IMR-90 (cell line): ENCODE data around the gene CARMIL1. TPM values are rescaled to one million over a fixed set of nuclear protein-coding genes. Genes with fewer than 3 reads are reported as not detected.
"Not testable (repeated sequence)": the region's sequence is repeated elsewhere in the genome, so short reads cannot be mapped to it uniquely, and the experiment has no call there.

Experiments
- ATAC-seq: fragments of 200-7000 bp; cut with Tn5 transposase; 2 replicates; pipeline ENCODE4 v1.9.1; 2020; ENCODE audit warnings: low read depth, mild to moderate bottlenecking, moderate library complexity
- BruUV-seq: library from RNA; stranded (reverse); fragments of 400-500 nt; replicated peaks from 2 replicates; lab custom pipeline; 2021; lab: Mats Ljungman, UMichigan
- CTCF ChIA-PET: fragments of 300-600 bp; formaldehyde crosslinking; extraction: SDS; loops from one replicate; lab custom pipeline; 2021; ENCODE audit warnings: antibody characterized with exemption; lab: Yijun Ruan, JAX
- POLR2A ChIA-PET: fragments of 300-600 bp; sonication (Branson Sonifier 250); formaldehyde crosslinking; loops from one replicate; lab custom pipeline; 2022; ENCODE audit warnings: antibody characterized with exemption; ENCODE audit not compliant: unreplicated experiment; lab: Charles Lee
- DNase-seq: peaks from one replicate; pipeline ENCODE4 v3.0.0; 2013
- H2AFZ ChIP-seq: replicated peaks from 2 replicates; pipeline ENCODE3; 2013; ENCODE audit warnings: low read length, mild to moderate bottlenecking; ENCODE audit not compliant: poor library complexity
- H2AK5ac ChIP-seq: 2 replicates; pipeline ENCODE4 v1.6.1; 2013; ENCODE audit warnings: low read depth, low read length, inconsistent platforms
- H2AK9ac ChIP-seq: replicated peaks from 2 replicates; pipeline ENCODE3; 2013; ENCODE audit warnings: mild to moderate bottlenecking, low read depth, low read length, moderate library complexity; ENCODE audit not compliant: poor library complexity
- H2BK120ac ChIP-seq: 2 replicates; pipeline ENCODE4 v1.6.1; 2013; ENCODE audit warnings: low read depth, low read length, inconsistent platforms
- H2BK15ac ChIP-seq: 3 replicates; pipeline ENCODE4 v1.6.1; 2013; ENCODE audit warnings: low read depth, low read length, inconsistent platforms
- H2BK20ac ChIP-seq: 2 replicates; pipeline ENCODE4 v1.6.1; 2013; ENCODE audit warnings: low read depth, mild to moderate bottlenecking, inconsistent platforms, low read length, moderate library complexity
- H2BK5ac ChIP-seq: 2 replicates; pipeline ENCODE4 v1.6.1; 2013; ENCODE audit warnings: mild to moderate bottlenecking, low read depth, low read length, inconsistent platforms; ENCODE audit not compliant: poor library complexity, severe bottlenecking
- H3K14ac ChIP-seq: replicated peaks from 2 replicates; pipeline ENCODE4 v1.6.1; 2013; ENCODE audit warnings: low read depth, low read length, inconsistent platforms
- H3K18ac ChIP-seq: 2 replicates; pipeline ENCODE4 v1.6.1; 2013; ENCODE audit warnings: low read depth, low read length, control low read depth
- H3K23ac ChIP-seq: 2 replicates; pipeline ENCODE4 v1.6.1; 2013; ENCODE audit warnings: low read depth, low read length, inconsistent platforms
- H3K27ac ChIP-seq: 2 replicates; pipeline ENCODE4 v1.5.1; 2013; ENCODE audit warnings: mild to moderate bottlenecking, control low read depth, low read length; ENCODE audit not compliant: insufficient read depth
- H3K27me3 ChIP-seq: 2 replicates; pipeline ENCODE4 v1.6.1; 2013; ENCODE audit warnings: low read length; ENCODE audit not compliant: control insufficient read depth, insufficient read depth
- H3K36me3 ChIP-seq: 2 replicates; pipeline ENCODE4 v1.6.1; 2013; ENCODE audit warnings: low read length, mixed read lengths; ENCODE audit not compliant: control insufficient read depth, insufficient read depth
- H3K4ac ChIP-seq: 2 replicates; pipeline ENCODE4 v1.6.1; 2013; ENCODE audit warnings: low read depth, low read length, inconsistent platforms
- H3K4me1 ChIP-seq: 2 replicates; pipeline ENCODE4 v1.6.1; 2013; ENCODE audit warnings: low read length, mixed read lengths; ENCODE audit not compliant: control insufficient read depth, insufficient read depth
- H3K4me2 ChIP-seq: 2 replicates; pipeline ENCODE4 v1.6.1; 2013; ENCODE audit warnings: low read depth, mild to moderate bottlenecking, control low read depth, low read length, moderate library complexity
- H3K4me3 ChIP-seq: 2 replicates; pipeline ENCODE4 v1.5.1; 2013; ENCODE audit warnings: low read depth, mild to moderate bottlenecking, control low read depth, low read length, moderate library complexity; ENCODE audit not compliant: insufficient read depth
- H3K56ac ChIP-seq: 2 replicates; pipeline ENCODE4 v1.6.1; 2013; ENCODE audit warnings: low read length, inconsistent platforms; ENCODE audit not compliant: insufficient read depth; ENCODE audit errors: extremely low read depth
- H3K79me1 ChIP-seq, 2 experiments: 2 replicates each; pipeline ENCODE4 v1.6.1; 2013; ENCODE audit warnings: low read length in 2 of 2, inconsistent platforms in 1 of 2, low read depth in 1 of 2
- H3K9ac ChIP-seq: 2 replicates; pipeline ENCODE4 v1.6.1; 2013; ENCODE audit warnings: low read depth, low read length, control low read depth
- H3K9me1 ChIP-seq: 2 replicates; pipeline ENCODE4 v1.6.1; 2013; ENCODE audit warnings: low read length, inconsistent platforms; ENCODE audit not compliant: insufficient read depth
- H3K9me3 ChIP-seq: 2 replicates; pipeline ENCODE4 v1.6.1; 2013; ENCODE audit warnings: low read length; ENCODE audit not compliant: control insufficient read depth, insufficient read depth
- H4K20me1 ChIP-seq: 2 replicates; pipeline ENCODE4 v1.6.1; 2013; ENCODE audit warnings: low read length, inconsistent platforms; ENCODE audit not compliant: insufficient read depth
- H4K5ac ChIP-seq: 2 replicates; pipeline ENCODE4 v1.6.1; 2013; ENCODE audit warnings: mild to moderate bottlenecking, low read depth, low read length, control low read depth
- H4K8ac ChIP-seq, 2 experiments: 2 replicates each; pipeline ENCODE4 v1.6.1; 2013; ENCODE audit warnings: low read depth in 2 of 2, low read length in 2 of 2, control low read depth in 1 of 2, inconsistent platforms in 1 of 2
- H4K91ac ChIP-seq: 2 replicates; pipeline ENCODE4 v1.6.1; 2013; ENCODE audit warnings: low read depth, low read length, inconsistent platforms; ENCODE audit not compliant: insufficient read depth
- BHLHE40 ChIP-seq: fragments of 150-350 bp; IDR thresholded peaks from 2 replicates; pipeline ENCODE4 v1.6.1; 2016; ENCODE audit warnings: mild to moderate bottlenecking, low read depth, low read length
- NFE2L2 ChIP-seq: fragments of 150-350 bp; IDR thresholded peaks from 2 replicates; pipeline ENCODE4 v1.6.1; 2016; ENCODE audit warnings: low read depth, mild to moderate bottlenecking, low read length
- POLR2A ChIP-seq: IDR thresholded peaks from 2 replicates; pipeline ENCODE4 v1.6.1; 2012; ENCODE audit warnings: mild to moderate bottlenecking, low read depth, low read length
- RAD21 ChIP-seq: IDR thresholded peaks from 2 replicates; pipeline ENCODE4 v1.6.1; 2012; ENCODE audit warnings: low read length, improper control_type of control experiment
- RCOR1 ChIP-seq: IDR thresholded peaks from 2 replicates; pipeline ENCODE4 v1.6.1; 2012; ENCODE audit warnings: mild to moderate bottlenecking, low read length, improper control_type of control experiment; ENCODE audit not compliant: insufficient replicate concordance
- WGBS, 2 experiments: methylation state at CpG; one replicate each; pipeline versions ENCODE4 v1.1.5 to v1.1.7; 2013; ENCODE audit warnings: missing lambda C conversion rate in 2 of 2; ENCODE audit not compliant: insufficient read length in 1 of 2; ENCODE audit errors: extremely low coverage in 2 of 2; 5-methylcytosine and 5-hydroxymethylcytosine counted together
- dilution Hi-C: fragments of 300-500 bp; cut with HindIII; formaldehyde crosslinking; loops from one replicate; pipeline ENCODE4 v1.14.3; 2018; ENCODE audit warnings: low sequenced_read_pairs; ENCODE audit not compliant: unreplicated experiment
- in situ Hi-C: fragments of 300-500 bp; cut with MboI; formaldehyde crosslinking; loops from 3 replicates; pipeline ENCODE4 v1.14.3; 2019; ENCODE audit warnings: low sequenced_read_pairs, inconsistent platforms, mixed read lengths
- intact Hi-C: fragments of 100-400 bp; cut with micrococcal nuclease; formaldehyde crosslinking; loops from 2 replicates; pipeline ENCODE4 v1.10.0; 2022
- polyA plus RNA-seq, 3 experiments: library from polyadenylated mRNA; depleted of rRNA; stranded (reverse); fragments of >200 nt; gene quantifications; 2 replicates each; pipeline ENCODE4 v1.2.3, GENCODE V29; 2012; ENCODE audit warnings: low replicate concordance in 1 of 3
- total RNA-seq: library from RNA; depleted of rRNA; stranded (reverse); fragments of >200 nt; gene quantifications from 2 replicates; pipeline ENCODE4 v1.2.3, GENCODE V29; 2012

Gene CARMIL1
- total and polyA plus RNA-seq, 2 of the 4 experiments (the other 2 are of a cell fraction): 1.3 to 2.9 TPM

DNA sequence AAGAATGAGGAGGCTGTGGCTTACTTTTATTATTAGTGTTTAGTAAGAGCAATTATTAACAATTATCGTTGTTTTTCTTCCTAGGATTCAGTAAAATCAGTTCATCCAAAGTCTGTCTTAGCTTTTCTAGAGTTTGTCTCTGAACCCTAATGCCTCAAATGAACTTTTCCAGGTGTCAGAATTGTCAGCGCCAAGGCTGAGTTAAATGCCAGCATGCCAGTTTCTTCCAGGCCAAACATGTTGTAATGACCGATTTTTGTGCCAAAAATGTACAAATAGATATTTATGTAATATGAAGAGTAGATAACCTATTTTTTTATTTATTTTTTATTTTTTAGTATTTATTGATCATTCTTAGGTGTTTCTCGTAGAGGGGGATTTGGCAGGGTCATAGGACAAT is 306.1 kb downstream of the CARMIL1 start:
- Histone ChIP-seq H2AFZ (no peak overlapping the region), H3K14ac (no peak overlapping the region), H3K79me1 (no peaks in the 10 kb centered on the region), H2AK9ac (no peak overlapping the region), H3K18ac (no peak overlapping the region), H4K20me1 (no peaks in the 10 kb centered on the region), H3K27ac (no peak overlapping the region), H3K4me1 (no peaks in the 10 kb centered on the region), H3K36me3 (no peaks in the 10 kb centered on the region), H4K8ac (no peak overlapping the region), H3K23ac (no peak overlapping the region), H3K56ac (no peak overlapping the region), H2BK5ac (no peak overlapping the region), H3K9ac (no peak overlapping the region), H2BK20ac (no peak overlapping the region), H2BK120ac (no peak overlapping the region), H2AK5ac (no peak overlapping the region), H3K4me3 (no peak overlapping the region), H4K5ac (no peak overlapping the region), H3K4me2 (no peak overlapping the region), H3K4ac (no peak overlapping the region), H2BK15ac (no peak overlapping the region), H4K91ac (no peak overlapping the region), H3K9me3 (no peaks in the 10 kb centered on the region), H3K27me3 (no peaks in the 10 kb centered on the region), H3K9me1 (no peaks in the 10 kb centered on the region)
- in situ Hi-C loops (no loop called here), intact Hi-C loops (no loop called here), dilution Hi-C loops (no loop called here)
- CTCF ChIA-PET: no interaction called here
- no TSS peak for BruUV-seq
- TF ChIP-seq BHLHE40 (no peak), POLR2A (no peak), RCOR1 (no peak), NFE2L2 (no peak), RAD21 (no peak)
- ATAC-seq: no peak
- no peak for DNase-seq
- no CpG with 5 or more reads among the region's 4 CpGs for WGBS, 2 experiments
- POLR2A ChIA-PET: no interaction called here

DNA sequence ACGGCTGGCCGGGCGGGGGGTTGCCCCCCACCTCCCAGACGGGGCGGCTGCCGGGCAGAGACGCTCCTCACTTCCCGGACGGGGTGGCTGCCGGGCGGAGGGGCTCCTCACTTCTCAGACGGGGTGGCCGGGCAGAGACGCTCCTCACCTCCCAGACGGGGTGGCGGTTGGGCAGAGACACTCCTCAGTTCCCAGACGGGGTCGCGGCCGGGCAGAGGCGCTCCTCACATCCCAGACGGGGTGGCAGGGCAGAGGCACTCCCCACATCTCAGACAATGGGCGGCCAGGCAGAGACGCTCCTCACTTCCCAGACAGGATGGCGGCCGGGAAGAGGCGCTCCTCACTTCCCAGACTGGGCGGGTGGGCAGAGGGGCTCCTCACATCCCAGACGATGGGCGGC is 306.9 kb downstream of the CARMIL1 start:
- H3K4me2 ChIP-seq, intact Hi-C loops, in situ Hi-C loops, DNase-seq, H4K91ac ChIP-seq, H3K4me3 ChIP-seq, ATAC-seq, CTCF ChIA-PET, H3K36me3 ChIP-seq, BruUV-seq, dilution Hi-C loops, H3K27ac ChIP-seq, H2BK120ac ChIP-seq, H2AK9ac ChIP-seq, H3K9me3 ChIP-seq, H3K9me1 ChIP-seq, H3K27me3 ChIP-seq, H3K23ac ChIP-seq, H3K14ac ChIP-seq, H3K79me1 ChIP-seq, H3K9ac ChIP-seq, H2BK20ac ChIP-seq, H2BK5ac ChIP-seq, H4K5ac ChIP-seq, H3K18ac ChIP-seq, H3K56ac ChIP-seq, H4K20me1 ChIP-seq, H3K4me1 ChIP-seq, H2AFZ ChIP-seq, POLR2A ChIA-PET, H4K8ac ChIP-seq, H3K4ac ChIP-seq, H2BK15ac ChIP-seq, H2AK5ac ChIP-seq: not testable (repeated sequence)
- WGBS, 2 experiments: no CpG with 5 or more reads among the region's 30 CpGs
